SK-N-SH treated with all-trans-retinoic acid at 6 μM for 48 hours (cell line): ENCODE measurements around the gene IFT81.

Source experiments
- ATAC-seq: fragments of 200-7000 bp; cut with Tn5 transposase; 3 replicates; pipeline ENCODE4 v1.9.1; 2020; ENCODE audit warnings: mild to moderate bottlenecking, moderate library complexity
- ARNTL ChIP-seq: fragments of 450-650 bp; formaldehyde crosslinking; IDR thresholded peaks from 2 replicates; pipeline ENCODE4 v1.5.0; 2020; ENCODE audit warnings: low read depth, mild to moderate bottlenecking, moderate library complexity, borderline replicate concordance
- BACH2 ChIP-seq: fragments of 250-450 bp; sonication (Bioruptor Pico); IDR thresholded peaks from 2 replicates; pipeline ENCODE4 v1.9.0; 2021; ENCODE audit warnings: mild to moderate bottlenecking, borderline replicate concordance
- CSDC2 ChIP-seq: fragments of 250-450 bp; sonication (Bioruptor Pico); IDR thresholded peaks from 2 replicates; pipeline ENCODE4 v1.5.0; 2020; ENCODE audit warnings: mild to moderate bottlenecking, moderate library complexity
- ESRRG ChIP-seq: fragments of 250-450 bp; sonication (Bioruptor Pico); IDR thresholded peaks from 2 replicates; pipeline ENCODE4 v1.6.1; 2021; ENCODE audit warnings: mild to moderate bottlenecking
- GLIS3 ChIP-seq: fragments of 250-450 bp; sonication (Bioruptor Pico); IDR thresholded peaks from 2 replicates; pipeline ENCODE4 v1.5.0; 2020; ENCODE audit warnings: mild to moderate bottlenecking, moderate library complexity
- ISL1 ChIP-seq: fragments of 250-450 bp; sonication (Bioruptor Pico); IDR thresholded peaks from 2 replicates; pipeline ENCODE4 v2.1.2; 2022; ENCODE audit warnings: mild to moderate bottlenecking, moderate library complexity
- OSR1 ChIP-seq: fragments of 250-450 bp; sonication (Bioruptor Pico); IDR thresholded peaks from 2 replicates; pipeline ENCODE4 v1.8.0; 2022; ENCODE audit warnings: moderate library complexity, mild to moderate bottlenecking, inconsistent platforms
- PPARA ChIP-seq: fragments of 250-450 bp; sonication (Bioruptor Pico); IDR thresholded peaks from 2 replicates; pipeline ENCODE4 v1.5.0; 2020; ENCODE audit warnings: mild to moderate bottlenecking, borderline replicate concordance
- SNAI2 ChIP-seq: fragments of 250-450 bp; sonication (Bioruptor Pico); IDR thresholded peaks from 2 replicates; pipeline ENCODE4 v1.5.0; 2020; ENCODE audit warnings: mild to moderate bottlenecking, moderate library complexity
- TCF4 ChIP-seq: fragments of 250-450 bp; sonication (Bioruptor Pico); IDR thresholded peaks from 2 replicates; pipeline ENCODE4 v1.8.0; 2021; ENCODE audit warnings: mild to moderate bottlenecking, moderate library complexity, borderline replicate concordance
- TOX ChIP-seq: fragments of 250-450 bp; sonication (Bioruptor Pico); IDR thresholded peaks from 2 replicates; pipeline ENCODE4 v1.8.0; 2021; ENCODE audit warnings: mild to moderate bottlenecking, moderate library complexity, borderline replicate concordance
- ZC3H10 ChIP-seq: fragments of 250-450 bp; sonication (Bioruptor Pico); IDR thresholded peaks from 2 replicates; pipeline ENCODE4 v1.5.1; 2021; ENCODE audit warnings: mild to moderate bottlenecking, moderate library complexity
- ZFP30 ChIP-seq: fragments of 450-650 bp; formaldehyde crosslinking; IDR thresholded peaks from 2 replicates; pipeline ENCODE4 v1.5.0; 2022; ENCODE audit warnings: mild to moderate bottlenecking, moderate library complexity
- ZNF565 ChIP-seq: fragments of 450-650 bp; formaldehyde crosslinking; conservative IDR thresholded peaks from 2 replicates; pipeline ENCODE4 v1.5.0; 2020; ENCODE audit warnings: low read depth, mild to moderate bottlenecking, moderate library complexity
- ZNF70 ChIP-seq: fragments of 450-650 bp; formaldehyde crosslinking; IDR thresholded peaks from 2 replicates; pipeline ENCODE4 v1.5.0; 2020; ENCODE audit warnings: mild to moderate bottlenecking, moderate library complexity
- ZNF8 ChIP-seq: fragments of 450-650 bp; formaldehyde crosslinking; IDR thresholded peaks from 2 replicates; pipeline ENCODE4 v1.5.0; 2020; ENCODE audit warnings: mild to moderate bottlenecking, moderate library complexity
- TF ChIP-seq, protein P1 (sequence below): fragments of 250-450 bp; sonication (Bioruptor Pico); IDR thresholded peaks from 2 replicates; pipeline ENCODE4 v1.5.0; 2020; ENCODE audit warnings: mild to moderate bottlenecking, moderate library complexity
- TF ChIP-seq, protein P2 (sequence below): fragments of 250-450 bp; sonication (Bioruptor Pico); IDR thresholded peaks from 2 replicates; pipeline ENCODE4 v1.8.0; 2020; ENCODE audit warnings: mild to moderate bottlenecking, moderate library complexity, borderline replicate concordance
- TF ChIP-seq, protein P3 (sequence below): fragments of 250-450 bp; sonication (Bioruptor Pico); IDR thresholded peaks from 2 replicates; pipeline ENCODE4 v1.5.1; 2020; ENCODE audit warnings: low read depth, mild to moderate bottlenecking, moderate library complexity
- TF ChIP-seq, protein P4 (sequence below): fragments of 250-450 bp; sonication (Bioruptor Pico); IDR thresholded peaks from 2 replicates; pipeline ENCODE4 v1.8.0; 2021; ENCODE audit warnings: low read depth, mild to moderate bottlenecking, moderate library complexity, borderline replicate concordance
- TF ChIP-seq, protein P5 (sequence below): fragments of 250-450 bp; sonication (Bioruptor Pico); IDR thresholded peaks from 2 replicates; pipeline ENCODE4 v1.5.1; 2021; ENCODE audit warnings: mild to moderate bottlenecking, moderate library complexity

The IFT81 gene

DNA sequence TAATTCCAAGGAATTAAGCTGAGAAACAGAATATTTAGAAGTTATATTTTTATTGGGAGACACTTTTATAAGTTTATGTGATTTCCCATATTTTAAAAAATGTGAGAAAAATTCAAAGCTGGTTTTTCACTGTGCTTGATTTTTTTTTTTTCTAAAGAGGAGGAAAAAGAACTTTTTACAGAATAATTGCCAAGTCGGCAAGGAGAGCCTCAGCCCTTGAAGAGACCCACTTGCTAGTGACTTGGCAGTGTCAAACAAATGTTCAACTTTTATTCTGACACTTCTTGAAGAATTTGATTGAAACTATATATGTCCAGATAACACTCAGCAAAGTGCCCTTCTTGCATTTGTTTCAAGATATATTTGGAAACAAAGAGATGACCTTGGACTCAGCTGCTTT, 104.6 kb downstream of the IFT81 start:
- no peak for ATAC-seq
- TF ChIP-seq ZNF70 (CRISPR knock-in tag) (no peak), PPARA (CRISPR knock-in tag) (no peak), OSR1 (no peak), GLIS3 (CRISPR knock-in tag) (no peak), ZNF565 (CRISPR knock-in tag) (no peak)
- TF ChIP-seq, protein P1, sequence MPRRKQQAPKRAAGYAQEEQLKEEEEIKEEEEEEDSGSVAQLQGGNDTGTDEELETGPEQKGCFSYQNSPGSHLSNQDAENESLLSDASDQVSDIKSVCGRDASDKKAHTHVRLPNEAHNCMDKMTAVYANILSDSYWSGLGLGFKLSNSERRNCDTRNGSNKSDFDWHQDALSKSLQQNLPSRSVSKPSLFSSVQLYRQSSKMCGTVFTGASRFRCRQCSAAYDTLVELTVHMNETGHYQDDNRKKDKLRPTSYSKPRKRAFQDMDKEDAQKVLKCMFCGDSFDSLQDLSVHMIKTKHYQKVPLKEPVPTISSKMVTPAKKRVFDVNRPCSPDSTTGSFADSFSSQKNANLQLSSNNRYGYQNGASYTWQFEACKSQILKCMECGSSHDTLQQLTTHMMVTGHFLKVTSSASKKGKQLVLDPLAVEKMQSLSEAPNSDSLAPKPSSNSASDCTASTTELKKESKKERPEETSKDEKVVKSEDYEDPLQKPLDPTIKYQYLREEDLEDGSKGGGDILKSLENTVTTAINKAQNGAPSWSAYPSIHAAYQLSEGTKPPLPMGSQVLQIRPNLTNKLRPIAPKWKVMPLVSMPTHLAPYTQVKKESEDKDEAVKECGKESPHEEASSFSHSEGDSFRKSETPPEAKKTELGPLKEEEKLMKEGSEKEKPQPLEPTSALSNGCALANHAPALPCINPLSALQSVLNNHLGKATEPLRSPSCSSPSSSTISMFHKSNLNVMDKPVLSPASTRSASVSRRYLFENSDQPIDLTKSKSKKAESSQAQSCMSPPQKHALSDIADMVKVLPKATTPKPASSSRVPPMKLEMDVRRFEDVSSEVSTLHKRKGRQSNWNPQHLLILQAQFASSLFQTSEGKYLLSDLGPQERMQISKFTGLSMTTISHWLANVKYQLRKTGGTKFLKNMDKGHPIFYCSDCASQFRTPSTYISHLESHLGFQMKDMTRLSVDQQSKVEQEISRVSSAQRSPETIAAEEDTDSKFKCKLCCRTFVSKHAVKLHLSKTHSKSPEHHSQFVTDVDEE = no peak
- TF ChIP-seq, protein P2, sequence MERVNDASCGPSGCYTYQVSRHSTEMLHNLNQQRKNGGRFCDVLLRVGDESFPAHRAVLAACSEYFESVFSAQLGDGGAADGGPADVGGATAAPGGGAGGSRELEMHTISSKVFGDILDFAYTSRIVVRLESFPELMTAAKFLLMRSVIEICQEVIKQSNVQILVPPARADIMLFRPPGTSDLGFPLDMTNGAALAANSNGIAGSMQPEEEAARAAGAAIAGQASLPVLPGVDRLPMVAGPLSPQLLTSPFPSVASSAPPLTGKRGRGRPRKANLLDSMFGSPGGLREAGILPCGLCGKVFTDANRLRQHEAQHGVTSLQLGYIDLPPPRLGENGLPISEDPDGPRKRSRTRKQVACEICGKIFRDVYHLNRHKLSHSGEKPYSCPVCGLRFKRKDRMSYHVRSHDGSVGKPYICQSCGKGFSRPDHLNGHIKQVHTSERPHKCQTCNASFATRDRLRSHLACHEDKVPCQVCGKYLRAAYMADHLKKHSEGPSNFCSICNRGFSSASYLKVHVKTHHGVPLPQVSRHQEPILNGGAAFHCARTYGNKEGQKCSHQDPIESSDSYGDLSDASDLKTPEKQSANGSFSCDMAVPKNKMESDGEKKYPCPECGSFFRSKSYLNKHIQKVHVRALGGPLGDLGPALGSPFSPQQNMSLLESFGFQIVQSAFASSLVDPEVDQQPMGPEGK (CRISPR knock-in tag) = no peak

DNA sequence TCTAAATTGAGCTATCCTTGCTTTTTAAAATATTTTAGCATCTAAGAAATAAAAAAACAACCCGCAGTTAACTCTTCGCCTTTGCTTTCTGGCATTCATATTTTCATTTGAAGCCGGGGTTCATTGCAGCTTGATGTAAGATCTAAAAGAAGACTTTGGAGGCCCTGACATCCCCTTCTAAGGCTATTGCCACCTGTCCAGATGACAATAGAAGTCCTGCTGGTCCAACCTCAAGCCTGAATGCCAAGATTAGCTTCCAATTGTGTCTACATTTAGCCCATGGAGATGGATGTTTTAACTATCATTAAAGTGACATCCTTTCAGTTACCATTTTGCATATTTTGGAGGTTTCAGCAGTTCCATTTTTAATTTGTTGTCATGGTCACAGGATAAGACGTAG, 105.3 kb downstream of the IFT81 start:
- ATAC-seq = no peak
- TF ChIP-seq, protein P3, sequence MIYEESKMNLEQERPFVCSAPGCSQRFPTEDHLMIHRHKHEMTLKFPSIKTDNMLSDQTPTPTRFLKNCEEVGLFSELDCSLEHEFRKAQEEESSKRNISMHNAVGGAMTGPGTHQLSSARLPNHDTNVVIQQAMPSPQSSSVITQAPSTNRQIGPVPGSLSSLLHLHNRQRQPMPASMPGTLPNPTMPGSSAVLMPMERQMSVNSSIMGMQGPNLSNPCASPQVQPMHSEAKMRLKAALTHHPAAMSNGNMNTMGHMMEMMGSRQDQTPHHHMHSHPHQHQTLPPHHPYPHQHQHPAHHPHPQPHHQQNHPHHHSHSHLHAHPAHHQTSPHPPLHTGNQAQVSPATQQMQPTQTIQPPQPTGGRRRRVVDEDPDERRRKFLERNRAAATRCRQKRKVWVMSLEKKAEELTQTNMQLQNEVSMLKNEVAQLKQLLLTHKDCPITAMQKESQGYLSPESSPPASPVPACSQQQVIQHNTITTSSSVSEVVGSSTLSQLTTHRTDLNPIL (CRISPR knock-in tag) = no peak
- TF ChIP-seq, protein P4, sequence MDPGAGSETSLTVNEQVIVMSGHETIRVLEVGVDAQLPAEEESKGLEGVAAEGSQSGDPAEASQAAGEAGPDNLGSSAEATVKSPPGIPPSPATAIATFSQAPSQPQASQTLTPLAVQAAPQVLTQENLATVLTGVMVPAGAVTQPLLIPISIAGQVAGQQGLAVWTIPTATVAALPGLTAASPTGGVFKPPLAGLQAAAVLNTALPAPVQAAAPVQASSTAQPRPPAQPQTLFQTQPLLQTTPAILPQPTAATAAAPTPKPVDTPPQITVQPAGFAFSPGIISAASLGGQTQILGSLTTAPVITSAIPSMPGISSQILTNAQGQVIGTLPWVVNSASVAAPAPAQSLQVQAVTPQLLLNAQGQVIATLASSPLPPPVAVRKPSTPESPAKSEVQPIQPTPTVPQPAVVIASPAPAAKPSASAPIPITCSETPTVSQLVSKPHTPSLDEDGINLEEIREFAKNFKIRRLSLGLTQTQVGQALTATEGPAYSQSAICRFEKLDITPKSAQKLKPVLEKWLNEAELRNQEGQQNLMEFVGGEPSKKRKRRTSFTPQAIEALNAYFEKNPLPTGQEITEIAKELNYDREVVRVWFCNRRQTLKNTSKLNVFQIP = no peak
- TF ChIP-seq OSR1 = no peak
- TF ChIP-seq ISL1 (CRISPR knock-in tag) = no peak
- no peak for TF ChIP-seq TOX (CRISPR knock-in tag)
- no peak for TF ChIP-seq ZFP30 (CRISPR knock-in tag)
- TF ChIP-seq, protein P5, sequence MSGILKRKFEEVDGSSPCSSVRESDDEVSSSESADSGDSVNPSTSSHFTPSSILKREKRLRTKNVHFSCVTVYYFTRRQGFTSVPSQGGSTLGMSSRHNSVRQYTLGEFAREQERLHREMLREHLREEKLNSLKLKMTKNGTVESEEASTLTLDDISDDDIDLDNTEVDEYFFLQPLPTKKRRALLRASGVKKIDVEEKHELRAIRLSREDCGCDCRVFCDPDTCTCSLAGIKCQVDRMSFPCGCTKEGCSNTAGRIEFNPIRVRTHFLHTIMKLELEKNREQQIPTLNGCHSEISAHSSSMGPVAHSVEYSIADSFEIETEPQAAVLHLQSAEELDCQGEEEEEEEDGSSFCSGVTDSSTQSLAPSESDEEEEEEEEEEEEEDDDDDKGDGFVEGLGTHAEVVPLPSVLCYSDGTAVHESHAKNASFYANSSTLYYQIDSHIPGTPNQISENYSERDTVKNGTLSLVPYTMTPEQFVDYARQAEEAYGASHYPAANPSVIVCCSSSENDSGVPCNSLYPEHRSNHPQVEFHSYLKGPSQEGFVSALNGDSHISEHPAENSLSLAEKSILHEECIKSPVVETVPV (CRISPR knock-in tag) = no peak
- no peak for TF ChIP-seq CSDC2 (CRISPR knock-in tag)
- no peak for TF ChIP-seq PPARA (CRISPR knock-in tag)
- TF ChIP-seq, protein P2 (CRISPR knock-in tag) = no peak

DNA sequence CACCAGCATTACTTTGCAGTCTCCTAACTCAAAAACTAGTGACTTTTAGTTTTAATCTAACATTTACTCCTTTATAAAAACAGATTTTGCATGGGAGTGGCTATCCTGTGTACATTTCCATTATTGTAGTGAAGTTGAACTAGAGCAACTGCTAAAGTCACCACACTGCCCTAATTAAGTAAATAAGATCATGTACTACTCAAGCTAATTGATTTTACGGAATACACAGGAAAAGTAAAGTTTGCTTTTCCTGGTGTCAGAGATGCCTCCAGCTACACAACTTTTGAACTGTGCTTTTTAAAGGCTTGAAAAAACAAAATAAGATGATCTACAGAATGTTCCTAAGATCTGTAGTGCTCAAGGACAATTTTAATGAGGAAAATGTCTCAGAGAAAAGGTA, 106.5 kb downstream of the IFT81 start:
- ATAC-seq = no peak
- TF ChIP-seq, protein P4 = no peak
- no peak for TF ChIP-seq ZNF8 (CRISPR knock-in tag)
- TF ChIP-seq SNAI2 = no peak
- TF ChIP-seq ESRRG (CRISPR knock-in tag) = no peak
- no peak for TF ChIP-seq ZFP30 (CRISPR knock-in tag)
- TF ChIP-seq ZC3H10 (CRISPR knock-in tag) = no peak
- no peak for TF ChIP-seq ZNF565 (CRISPR knock-in tag)
- TF ChIP-seq TOX (CRISPR knock-in tag) = no peak
- TF ChIP-seq PPARA (CRISPR knock-in tag) = no peak
- no peak for TF ChIP-seq TCF4 (CRISPR knock-in tag)
- TF ChIP-seq ARNTL (CRISPR knock-in tag) = no peak
- TF ChIP-seq, protein P3 (CRISPR knock-in tag) = no peak
- no peak for TF ChIP-seq BACH2
- TF ChIP-seq, protein P5 (CRISPR knock-in tag) = no peak
- no peak for TF ChIP-seq CSDC2 (CRISPR knock-in tag)
- TF ChIP-seq GLIS3 (CRISPR knock-in tag) = no peak
- no peak for TF ChIP-seq OSR1
